ENCODE data around the gene TGFB1.

Gene TGFB1

DNA sequence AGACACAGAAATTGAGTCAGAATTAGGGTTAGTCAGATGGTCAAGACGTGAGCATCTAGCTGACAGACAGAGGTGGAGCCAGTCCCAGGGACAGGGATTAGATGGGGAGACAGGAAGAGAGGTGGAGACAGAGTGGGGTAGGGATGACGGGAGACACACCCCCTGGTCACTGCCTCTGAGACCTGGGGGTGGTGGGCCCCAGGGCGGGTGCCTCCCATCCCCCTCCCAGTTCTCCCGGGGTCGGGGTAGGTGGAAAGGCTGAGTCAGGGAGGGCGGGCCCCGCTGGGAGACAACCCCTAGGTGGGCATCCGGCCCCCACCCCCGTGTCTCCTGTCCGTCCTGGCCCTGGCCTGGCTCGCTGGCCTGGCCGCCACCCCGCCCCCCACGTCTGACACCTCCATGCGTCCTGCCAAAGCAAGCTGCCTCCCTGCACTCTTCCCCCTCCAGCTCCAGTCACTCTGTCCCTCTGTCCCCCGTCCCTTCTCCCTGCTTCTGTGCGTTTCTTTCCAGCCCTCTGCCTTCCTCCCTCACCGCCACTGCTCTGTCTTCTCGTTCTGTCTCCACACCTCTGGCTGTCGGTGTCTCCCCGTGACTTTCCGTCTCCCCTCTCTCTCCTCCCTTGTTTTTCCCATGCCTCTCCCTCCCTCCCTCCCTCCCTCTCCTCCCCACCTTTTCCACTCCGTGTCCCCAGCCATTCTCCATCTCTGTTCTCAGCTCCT lies 28.6 kb downstream of the TGFB1 start:
- H3K4me3 ChIP-seq (ENCODE audit: low read depth, low read length) = peak overlapping the region; percentile 9
- DNase-seq (ENCODE audit: low read depth) = peak; percentile 79

DNA sequence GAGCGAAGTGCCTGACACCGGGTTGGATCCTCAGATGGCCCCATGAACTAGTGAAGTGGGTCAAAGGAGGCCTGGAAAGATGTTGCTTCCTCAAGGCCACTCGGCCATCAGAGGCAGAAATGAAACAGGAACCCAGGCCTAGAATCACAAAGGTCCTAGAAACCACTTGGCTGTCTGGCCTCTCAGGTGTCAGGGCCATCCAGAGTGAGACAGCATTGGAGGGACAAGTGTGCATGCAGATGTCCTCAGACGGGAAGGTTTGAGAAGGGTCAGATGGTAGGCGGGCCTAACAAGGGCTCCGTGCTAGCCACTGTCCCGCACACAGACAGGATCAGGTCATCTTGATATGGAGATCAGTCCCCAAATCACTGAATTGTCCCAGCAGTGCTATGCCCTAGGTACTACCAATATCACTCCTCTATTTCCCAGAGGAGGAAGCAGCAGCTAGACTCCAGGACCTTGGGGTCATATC lies 29.5 kb downstream of the TGFB1 start:
- DNase-seq (ENCODE audit: low read depth) = no peak
- no peak overlapping the region for H3K4me3 ChIP-seq (ENCODE audit: low read depth, low read length)

DNA sequence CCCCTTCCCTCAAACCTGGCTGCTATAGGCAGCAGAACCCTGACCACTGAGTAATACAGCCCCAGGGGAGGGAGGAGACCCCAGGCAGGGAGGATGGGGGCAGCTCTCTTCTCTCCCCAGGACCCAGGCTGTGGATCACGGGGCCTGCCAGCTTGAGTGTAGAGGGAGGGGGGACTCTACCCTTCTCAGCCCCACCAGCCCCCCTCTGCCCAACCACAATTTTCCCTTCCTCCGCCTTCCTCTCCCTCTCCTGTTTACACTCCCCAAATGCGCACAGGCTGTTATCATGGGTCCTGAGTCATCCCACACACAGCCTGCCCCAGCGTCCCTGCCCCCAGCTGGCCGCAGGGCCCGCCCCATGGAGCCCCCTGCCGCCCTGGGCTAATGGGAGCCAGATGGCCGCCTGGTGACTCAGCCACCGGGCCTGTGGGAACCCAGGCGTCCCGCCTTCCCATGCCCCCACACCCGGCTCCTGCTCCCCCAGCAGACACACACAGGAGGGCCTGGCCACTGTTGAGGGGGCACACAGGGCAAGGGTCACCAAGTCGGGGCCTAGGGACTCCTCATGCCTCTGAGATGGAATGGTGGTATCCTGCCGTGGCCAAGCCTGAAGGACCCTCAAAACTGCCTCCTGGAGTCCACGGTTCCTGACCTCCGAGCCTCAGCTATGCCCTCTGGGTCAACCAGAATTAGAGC lies 30.1 kb downstream of the TGFB1 start:
- DNase-seq (ENCODE audit: low read depth) = peak; percentile 92
- no peak overlapping the region for H3K4me3 ChIP-seq (ENCODE audit: low read depth, low read length)

DNA sequence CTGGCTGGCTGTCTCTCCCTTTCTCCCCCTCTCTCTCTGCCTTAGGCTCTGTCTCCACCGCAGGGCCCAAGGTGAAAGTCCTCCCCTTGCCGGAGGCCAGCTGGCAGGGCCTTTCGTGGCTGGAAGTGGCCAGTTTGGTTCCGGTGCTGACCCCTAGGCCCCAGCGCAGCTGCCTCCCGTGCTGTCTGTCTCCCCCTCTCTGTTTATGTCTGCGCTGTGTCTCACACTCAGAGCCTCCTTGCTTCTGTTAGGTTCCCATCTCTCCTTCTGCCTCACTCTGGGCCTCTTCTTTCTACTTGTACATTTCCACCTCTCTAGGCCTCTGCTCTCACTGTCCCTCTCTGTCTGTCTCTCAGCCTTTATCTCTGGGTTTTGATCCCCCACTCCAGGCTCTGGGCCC lies 30.7 kb downstream of the TGFB1 start:
- no peak overlapping the region for H3K4me3 ChIP-seq (ENCODE audit: low read depth, low read length)
- no peak for DNase-seq (ENCODE audit: low read depth)

DNA sequence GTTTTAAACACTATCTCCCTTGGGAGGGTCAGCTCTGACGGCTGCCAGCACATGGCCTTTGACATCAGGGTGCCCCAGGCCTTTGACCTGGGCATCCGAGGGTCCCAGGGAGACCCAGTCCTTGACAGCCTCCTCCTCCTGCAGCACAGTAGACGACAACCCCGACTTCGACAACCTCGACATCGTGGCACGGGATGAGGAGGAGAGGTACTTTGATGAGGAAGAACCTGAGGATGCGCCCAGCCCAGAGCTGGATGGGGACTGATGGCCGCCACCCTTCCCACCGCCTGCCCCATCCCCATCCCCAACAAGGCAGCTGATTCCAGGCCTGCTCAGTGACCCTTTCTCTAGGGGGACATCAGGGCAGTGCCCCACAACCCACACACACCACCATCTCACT lies 31.3 kb downstream of the TGFB1 start:
- no peak overlapping the region for H3K4me3 ChIP-seq (ENCODE audit: low read depth, low read length)
- no peak for DNase-seq (ENCODE audit: low read depth)

DNA sequence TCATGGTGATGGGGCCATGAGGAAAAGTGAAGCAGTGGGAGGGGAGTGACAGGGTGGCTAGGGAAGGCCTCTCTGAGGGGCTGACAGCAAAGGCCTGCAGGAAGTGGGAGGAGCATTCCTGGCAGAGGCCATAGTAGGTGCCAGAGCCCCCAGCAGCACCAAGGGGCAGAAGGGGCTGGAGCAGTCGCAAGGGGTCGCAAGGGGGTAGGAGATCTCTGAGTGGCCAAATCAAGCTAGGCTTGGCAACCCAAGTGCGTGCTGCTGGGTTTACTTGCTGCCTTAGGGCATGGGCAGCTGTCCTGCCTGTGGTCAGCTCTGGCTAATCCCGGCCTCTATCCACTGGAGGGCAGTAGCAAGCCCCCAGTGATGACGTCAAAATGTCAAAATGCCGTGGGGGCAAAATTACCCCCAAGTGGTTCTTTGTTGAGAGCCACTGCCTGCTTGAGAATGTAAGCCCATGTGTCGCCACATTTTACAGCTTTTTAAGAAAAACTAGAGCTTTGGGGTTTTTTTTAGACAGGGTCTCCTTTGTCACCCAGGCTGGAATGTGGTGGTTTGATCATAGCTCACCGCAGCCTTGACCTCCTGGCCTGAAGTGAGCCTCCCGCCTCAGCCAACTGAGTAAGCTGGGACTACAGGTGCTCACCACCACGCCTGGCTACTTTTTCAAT lies 32.0 kb downstream of the TGFB1 start:
- DNase-seq (ENCODE audit: low read depth) = no peak
- H3K4me3 ChIP-seq (ENCODE audit: low read depth, low read length) = no peak overlapping the region

DNA sequence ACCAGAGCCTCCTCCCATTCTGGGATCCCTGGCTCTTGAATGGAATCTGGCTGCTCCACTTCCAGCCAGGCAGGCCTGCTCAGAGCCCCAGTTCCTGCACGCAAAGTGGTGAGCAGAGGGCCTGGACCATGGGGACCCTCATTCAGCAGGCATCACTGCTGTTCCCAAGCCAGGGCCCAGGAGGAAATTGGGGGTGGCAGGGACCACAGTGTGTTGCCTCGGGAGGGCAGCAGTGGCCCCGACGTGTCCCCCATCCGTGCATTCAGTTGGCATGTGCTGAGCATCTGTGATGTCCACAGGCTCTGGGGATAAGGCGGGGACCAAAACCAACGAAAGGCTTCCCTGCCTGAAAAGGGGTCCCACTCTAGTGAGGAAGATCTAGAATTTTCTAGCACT lies 32.5 kb downstream of the TGFB1 start:
- H3K4me3 ChIP-seq (ENCODE audit: low read depth, low read length) = no peak overlapping the region
- DNase-seq (ENCODE audit: low read depth) = no peak

DNA sequence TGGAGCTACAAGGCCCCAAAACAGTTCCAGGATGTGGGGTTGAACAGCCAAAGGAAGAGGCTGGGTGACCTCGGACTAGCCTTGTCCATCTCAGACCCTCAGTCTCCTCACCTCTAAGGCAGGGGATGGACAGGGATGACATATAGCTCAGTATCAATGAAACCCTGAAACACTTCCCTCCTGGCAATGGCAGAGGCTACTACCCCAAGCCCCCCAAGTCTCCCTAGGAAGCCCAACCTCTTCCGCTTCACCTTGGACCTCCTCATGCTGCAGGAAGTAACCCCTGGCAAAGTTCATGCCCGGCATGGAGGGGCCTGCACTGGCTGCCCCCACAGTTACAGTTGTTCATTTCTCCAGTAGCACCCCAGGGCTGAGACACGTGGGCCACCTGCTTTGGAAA lies 33.2 kb downstream of the TGFB1 start:
- H3K4me3 ChIP-seq (ENCODE audit: low read depth, low read length) = no peak overlapping the region

DNA sequence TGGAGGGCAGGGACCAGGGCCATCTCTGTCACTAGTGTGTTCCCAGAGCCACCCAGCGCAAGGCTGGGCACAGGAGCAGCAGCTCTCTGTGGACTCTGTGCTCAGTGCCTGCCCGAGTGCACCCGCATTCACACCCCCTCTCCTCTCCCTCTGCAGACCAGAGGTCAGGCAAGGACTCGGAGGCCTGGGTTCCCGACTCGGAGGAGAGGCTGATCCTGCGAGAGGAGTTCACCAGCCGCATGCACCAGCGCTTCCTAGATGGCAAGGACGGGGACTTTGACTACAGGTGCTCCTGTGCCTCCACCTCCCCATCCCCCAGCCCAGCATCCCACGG lies 33.6 kb downstream of the TGFB1 start:
- H3K4me3 ChIP-seq (ENCODE audit: low read depth, low read length) = no peak overlapping the region
- DNase-seq (ENCODE audit: low read depth) = no peak

More for the DNA sequence above, 33.2 kb downstream of the TGFB1 start:
- no peak for DNase-seq (ENCODE audit: low read depth)

DNA sequence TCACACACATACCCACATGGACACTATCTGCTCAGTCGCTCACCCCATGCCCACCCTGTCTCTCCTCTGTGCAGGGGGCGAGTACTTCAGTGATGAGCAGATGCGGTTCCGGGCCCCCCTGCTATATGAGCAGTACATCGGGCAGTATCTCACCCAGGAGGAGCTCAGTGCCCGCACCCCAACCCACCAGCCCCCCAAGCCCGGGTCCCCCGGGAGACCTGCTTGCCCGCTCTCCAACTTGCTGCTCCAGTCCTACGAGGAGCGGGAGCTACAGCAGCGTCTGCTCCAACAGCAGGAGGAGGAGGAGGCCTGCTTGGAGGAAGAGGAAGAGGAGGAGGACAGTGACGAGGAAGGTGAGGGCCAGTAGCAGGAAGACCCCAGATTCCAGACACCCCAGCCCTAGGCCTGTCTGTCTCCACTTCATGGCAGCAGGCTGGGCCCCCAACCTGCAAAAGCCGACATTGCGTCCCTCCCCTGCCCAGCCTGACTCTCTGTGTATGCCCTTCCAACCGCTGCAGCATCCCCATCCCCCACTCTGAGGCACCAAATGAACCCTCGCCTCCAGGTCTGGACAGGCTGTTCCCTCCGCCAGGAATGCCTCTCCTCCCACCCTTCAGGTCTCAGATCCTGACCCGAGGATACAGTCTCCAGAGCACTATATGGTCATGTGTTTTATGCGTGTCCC lies 34.1 kb downstream of the TGFB1 start:
- H3K4me3 ChIP-seq (ENCODE audit: low read depth, low read length) = no peak overlapping the region
- no peak for DNase-seq (ENCODE audit: low read depth)

DNA sequence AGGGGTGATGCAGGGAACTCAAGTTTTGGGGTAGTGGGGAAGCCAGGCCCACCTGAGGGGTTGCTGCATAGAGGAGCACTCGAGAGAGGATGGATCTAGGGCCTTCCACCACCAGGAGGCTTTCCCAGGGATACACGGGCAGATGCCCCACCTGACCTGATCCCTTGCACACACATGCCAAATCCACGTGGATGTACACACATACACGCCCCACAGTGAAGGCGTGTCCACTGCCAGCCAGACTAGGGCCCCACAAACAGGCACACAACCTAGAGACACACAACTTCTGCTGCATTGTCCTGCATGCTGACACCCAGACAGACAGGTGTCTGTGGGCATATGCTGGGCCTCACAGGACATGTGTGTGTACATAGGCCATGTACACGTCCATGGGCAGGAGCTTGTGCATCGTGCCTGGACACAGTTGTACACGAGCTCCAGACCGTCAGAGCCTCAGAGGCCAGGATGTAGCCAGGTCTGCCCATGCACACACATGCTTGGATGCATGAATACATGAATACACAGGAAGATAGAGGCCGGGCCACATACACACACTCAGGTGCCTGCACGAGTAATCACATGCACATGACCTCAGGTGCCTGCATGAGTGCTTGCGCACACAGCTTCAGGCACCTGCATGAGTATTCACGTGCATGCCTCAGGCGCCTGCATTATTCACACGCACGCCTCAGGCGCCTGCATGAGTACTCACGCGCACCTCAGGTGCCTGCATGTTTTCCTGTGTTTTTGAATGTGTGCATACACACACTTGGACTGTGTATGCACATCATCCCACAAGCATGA lies 34.8 kb downstream of the TGFB1 start:
- DNase-seq (ENCODE audit: low read depth) = no peak
- no peak overlapping the region for H3K4me3 ChIP-seq (ENCODE audit: low read depth, low read length)

DNA sequence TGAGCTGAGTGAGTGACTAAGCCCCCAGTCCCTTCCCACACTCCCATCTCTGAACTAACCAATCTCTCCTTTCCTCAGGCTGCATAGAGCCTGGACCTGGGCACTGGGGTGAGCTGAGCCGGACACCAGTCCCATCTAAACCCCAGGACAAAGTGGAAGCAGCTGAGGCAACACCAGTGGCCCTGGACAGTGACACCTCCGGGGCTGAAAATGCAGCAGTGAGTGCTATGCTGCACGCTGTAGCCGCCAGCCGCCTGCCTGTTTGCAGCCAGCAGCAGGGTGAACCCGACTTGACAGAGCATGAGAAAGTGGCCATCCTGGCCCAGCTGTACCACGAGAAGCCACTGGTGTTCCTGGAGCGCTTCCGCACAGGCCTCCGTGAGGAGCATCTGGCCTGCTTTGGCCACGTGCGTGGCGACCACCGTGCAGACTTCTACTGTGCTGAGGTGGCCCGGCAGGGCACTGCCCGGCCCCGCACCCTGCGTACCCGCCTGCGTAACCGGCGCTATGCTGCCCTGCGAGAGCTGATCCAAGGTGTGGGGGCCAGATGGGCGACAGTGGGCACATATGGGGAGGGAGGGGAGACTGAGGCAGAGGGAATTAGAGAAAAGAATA lies 37.3 kb downstream of the TGFB1 start:
- H3K4me3 ChIP-seq (ENCODE audit: low read depth, low read length) = no peak overlapping the region
- DNase-seq (ENCODE audit: low read depth) = no peak

DNA sequence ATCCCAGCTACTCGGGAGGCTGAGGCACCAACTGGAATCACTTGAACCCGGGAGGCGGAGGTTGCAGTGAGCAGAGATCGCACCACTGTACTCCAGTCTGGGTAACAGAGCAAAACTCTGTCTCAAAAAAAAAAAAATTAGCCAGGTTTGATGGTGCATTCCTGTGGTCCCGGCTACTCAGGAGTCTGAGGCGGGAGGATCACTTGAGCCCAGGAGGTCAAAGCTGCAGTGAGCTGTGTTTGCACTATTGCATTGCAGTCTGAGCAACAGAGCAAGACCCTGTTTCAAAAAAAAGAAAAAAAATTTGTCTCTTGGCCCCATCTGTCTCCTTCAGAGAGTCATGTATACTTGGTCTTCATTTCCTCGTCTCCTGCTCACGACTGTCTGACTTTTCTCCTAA lies 42.1 kb downstream of the TGFB1 start:
- no peak for DNase-seq (ENCODE audit: low read depth)
- no peak overlapping the region for H3K4me3 ChIP-seq (ENCODE audit: low read depth, low read length)

DNA sequence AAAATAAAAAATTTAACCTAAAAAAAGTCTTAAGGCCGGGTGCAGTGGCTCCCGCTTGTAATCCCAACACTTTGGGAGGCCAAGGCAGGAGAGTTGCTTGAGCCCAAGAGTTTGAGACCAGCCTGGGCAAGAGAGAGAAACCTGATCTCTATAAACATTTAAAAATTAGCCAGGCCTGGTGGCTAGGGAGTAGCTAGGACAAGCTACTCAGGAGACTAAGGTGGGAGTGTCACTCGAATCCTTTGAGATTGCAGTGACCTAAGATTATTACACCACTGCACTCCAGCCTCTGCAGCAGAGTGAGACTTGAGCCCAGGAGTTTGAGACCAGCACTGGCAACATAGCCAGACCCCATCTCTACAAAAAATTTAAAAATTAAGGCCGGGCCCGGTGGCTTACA lies 42.6 kb downstream of the TGFB1 start:
- peak overlapping the region; percentile 80 for H3K4me3 ChIP-seq (ENCODE audit: low read depth, low read length)
- no peak for DNase-seq (ENCODE audit: low read depth)

DNA sequence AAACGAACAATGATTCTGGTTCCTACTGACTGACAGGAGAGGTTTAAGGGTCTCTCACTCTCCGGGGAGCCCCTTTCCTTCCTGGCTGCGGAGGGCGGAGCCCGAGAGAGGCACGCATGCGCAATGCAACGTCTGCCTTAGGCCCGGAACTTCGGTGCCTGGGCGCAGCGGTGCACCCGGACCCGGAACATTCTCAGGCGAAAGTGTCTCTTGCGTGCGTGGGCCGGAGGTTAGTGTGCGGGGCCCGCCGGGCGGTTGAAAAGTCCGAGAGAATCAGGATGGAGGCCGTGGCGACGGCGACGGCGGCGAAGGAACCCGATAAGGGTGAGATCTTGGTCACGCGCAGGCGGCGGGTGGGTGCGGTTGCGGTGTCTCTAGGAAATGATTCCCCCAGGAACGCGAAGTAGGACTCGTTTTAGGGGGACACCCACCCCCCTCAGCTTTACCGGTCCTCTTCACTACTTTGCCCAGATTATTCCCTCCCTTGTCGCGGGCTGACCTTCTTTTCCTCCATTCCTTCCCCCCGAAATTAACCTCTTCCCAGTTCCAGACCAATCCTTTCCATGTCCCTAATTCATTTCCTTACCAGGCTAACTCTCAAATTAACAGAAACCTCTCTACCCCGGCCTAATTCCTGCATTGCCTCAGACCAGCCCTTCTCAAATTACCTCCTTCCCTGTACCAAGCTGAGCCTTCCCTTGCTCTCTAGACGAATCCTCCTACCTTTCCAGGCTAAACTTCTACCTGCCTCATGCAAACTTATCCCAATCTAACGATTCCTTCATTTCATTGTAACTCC lies 43.5 kb downstream of the TGFB1 start, which contains the start of gene CCDC97:
Gene CCDC97, plus strand, starts transcription at position 140 of the 799 bp plus-strand sequence. Its CDS starts 139 bp downstream, at position 279.
- no peak for DNase-seq (ENCODE audit: low read depth)
- H3K4me3 ChIP-seq (ENCODE audit: low read depth, low read length) = peak within 1 kb of the TSS; percentile 80

DNA sequence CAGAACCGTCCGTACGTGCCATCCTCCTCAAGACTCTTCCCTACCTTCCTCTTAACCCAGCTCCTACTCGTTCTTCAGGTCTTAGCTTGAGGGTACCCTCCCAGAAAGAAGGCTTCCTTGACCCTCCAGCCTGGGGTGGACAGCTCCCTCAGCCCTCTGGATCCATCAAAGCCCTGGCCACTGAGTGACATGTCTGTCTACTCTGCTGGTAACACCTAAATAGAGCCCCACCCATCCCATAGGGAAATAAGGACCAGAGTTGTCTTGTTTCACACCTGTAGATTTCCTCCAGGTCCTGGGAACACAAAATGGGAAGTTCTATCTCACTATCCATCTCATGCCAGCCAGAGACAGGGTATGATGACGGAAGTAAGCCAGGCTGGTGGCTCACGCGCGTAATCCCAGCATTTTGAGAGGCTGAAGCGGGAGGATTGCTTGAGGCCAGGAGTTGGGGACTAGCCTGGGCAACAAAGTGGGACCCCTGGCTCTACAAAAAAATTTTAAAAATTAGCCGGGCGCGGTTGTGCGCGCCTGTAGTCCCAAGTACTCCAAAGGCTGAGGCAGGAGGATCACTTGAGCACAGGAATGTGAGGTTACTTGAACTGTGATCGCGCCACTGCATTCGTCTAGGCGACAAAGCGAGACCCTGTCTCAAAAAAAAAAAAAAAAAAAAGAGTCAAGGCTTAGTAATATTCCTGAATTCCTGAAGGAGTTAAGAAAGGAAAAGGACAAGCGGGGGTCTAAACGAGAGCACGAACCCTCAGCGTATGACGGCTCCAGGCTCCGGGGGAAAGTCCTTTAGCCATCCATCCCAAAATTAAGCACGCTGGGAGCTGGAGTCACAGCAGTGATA lies 44.3 kb downstream of the TGFB1 start:
- H3K4me3 ChIP-seq (ENCODE audit: low read depth, low read length) = peak overlapping the region; percentile 80
- no peak for DNase-seq (ENCODE audit: low read depth)

DNA sequence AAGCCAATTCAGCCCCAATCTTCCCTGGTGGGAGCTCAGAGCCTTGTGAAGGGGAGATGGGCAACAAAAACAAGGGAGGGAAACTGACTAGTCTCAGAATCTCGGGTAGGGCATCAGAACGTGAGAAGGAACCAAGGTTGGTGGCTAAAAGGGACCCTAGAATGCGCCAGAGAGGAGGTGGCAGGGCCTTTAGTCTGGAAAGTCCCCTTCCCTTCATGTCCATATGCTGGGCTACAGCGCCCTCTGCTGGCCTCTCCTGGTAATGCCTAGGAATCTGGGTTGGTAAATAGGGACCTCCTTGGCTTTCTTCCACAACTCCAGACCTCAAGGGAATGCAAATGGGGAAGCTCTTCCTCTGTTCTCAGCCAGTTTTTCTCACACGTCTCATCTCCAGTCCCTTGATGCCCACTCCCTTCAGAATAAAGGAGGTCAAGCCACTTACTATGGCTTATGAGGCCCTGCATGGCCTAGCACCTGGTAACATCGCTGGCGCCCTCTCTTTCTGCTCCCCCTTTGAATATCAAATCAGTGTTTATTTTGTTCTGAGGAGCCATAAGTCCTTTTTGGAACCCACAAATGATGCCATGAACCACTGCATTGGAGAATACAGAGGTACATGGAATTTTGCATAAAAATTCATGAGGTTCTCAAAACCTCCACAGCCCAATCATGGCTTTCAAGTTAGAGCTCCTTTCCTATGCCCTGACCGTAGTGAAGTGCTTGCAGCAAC lies 45.1 kb downstream of the TGFB1 start:
- DNase-seq (ENCODE audit: low read depth) = no peak
- H3K4me3 ChIP-seq (ENCODE audit: low read depth, low read length) = no peak overlapping the region

All from skeletal muscle cell (primary cell).